ENCODE measurements around the gene DAPK1.

DNA sequence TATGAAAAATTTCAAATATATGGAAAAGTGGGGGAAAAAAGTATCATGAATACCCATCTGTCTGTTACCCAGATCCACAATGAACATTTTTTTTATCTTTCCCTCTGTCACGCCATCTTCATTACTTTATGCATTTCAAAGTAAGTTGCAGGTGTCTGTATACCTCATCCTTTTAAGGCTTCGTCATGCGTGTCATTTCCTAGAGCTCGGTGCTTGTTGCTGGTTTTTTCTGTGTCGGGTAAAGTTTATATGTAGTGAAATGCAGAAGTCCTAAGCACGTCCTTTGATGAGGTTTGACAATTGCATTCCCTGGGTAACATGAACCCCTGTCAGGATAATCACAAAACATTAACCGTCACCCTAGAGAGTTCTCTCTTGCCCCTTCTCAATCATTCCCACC is 52.1 kb downstream of the DAPK1 start:
- TF ChIP-seq, protein P1, sequence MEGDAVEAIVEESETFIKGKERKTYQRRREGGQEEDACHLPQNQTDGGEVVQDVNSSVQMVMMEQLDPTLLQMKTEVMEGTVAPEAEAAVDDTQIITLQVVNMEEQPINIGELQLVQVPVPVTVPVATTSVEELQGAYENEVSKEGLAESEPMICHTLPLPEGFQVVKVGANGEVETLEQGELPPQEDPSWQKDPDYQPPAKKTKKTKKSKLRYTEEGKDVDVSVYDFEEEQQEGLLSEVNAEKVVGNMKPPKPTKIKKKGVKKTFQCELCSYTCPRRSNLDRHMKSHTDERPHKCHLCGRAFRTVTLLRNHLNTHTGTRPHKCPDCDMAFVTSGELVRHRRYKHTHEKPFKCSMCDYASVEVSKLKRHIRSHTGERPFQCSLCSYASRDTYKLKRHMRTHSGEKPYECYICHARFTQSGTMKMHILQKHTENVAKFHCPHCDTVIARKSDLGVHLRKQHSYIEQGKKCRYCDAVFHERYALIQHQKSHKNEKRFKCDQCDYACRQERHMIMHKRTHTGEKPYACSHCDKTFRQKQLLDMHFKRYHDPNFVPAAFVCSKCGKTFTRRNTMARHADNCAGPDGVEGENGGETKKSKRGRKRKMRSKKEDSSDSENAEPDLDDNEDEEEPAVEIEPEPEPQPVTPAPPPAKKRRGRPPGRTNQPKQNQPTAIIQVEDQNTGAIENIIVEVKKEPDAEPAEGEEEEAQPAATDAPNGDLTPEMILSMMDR (conservative IDR thresholded peaks at IDR 0.05 in 1 of 2, IDR thresholded peaks at IDR 0.05 in 1 of 2; ENCODE audit: extremely low read depth in 1 of 2, insufficient read depth in 1 of 2, low read depth in 1 of 2, low read length in 2 of 2) = no peak
- no peak for TF ChIP-seq EZH2 (IDR thresholded peaks at IDR 0.05; ENCODE audit: borderline replicate concordance, low read length)
